WTC11 (cell line): ENCODE results near the gene CD34.

Experiments
- AFF4 ChIP-seq: sonication (generic); formaldehyde crosslinking; IDR thresholded peaks from 2 replicates; pipeline ENCODE4 v1.8.1; 2023; ENCODE audit warnings: mild to moderate bottlenecking, missing genetic modification reagents, borderline replicate concordance
- ATF6 ChIP-seq: sonication (generic); formaldehyde crosslinking; IDR thresholded peaks from 2 replicates; pipeline ENCODE4 v1.8.1; 2023; ENCODE audit warnings: mild to moderate bottlenecking, missing genetic modification reagents
- CTCF ChIP-seq: fragments of 200-600 bp; IDR thresholded peaks from 2 replicates; pipeline ENCODE4 v1.8.0; 2022; ENCODE audit warnings: antibody characterized with exemption
- NFATC4 ChIP-seq: fragments of 250-450 bp; sonication (Bioruptor Pico); IDR thresholded peaks from 2 replicates; pipeline ENCODE4 v1.9.0; 2021; ENCODE audit warnings: mild to moderate bottlenecking
- NFYB ChIP-seq: sonication (generic); formaldehyde crosslinking; conservative IDR thresholded peaks from 2 replicates; pipeline ENCODE4 v1.8.0; 2022; ENCODE audit warnings: low read depth, missing genetic modification reagents
- SMAD4 ChIP-seq: sonication (generic); formaldehyde crosslinking; IDR thresholded peaks from 2 replicates; pipeline ENCODE4 v1.8.0; 2022; ENCODE audit warnings: mild to moderate bottlenecking, missing genetic modification reagents
- TEAD4 ChIP-seq: sonication (generic); formaldehyde crosslinking; IDR thresholded peaks from 2 replicates; pipeline ENCODE4 v1.8.0; 2022; ENCODE audit warnings: mild to moderate bottlenecking, missing genetic modification reagents
- TF ChIP-seq, protein P1 (sequence below): sonication (generic); formaldehyde crosslinking; IDR thresholded peaks from 2 replicates; pipeline ENCODE4 v1.8.0; 2022; ENCODE audit warnings: mild to moderate bottlenecking, missing genetic modification reagents

GRCh38 chr1:207844371-207844770, 66.6 kb downstream of the CD34 start:
- TF ChIP-seq CTCF (no peak), NFYB (CRISPR knock-in tag) (no peak), AFF4 (CRISPR knock-in tag) (no peak), ATF6 (no peak), TEAD4 (CRISPR knock-in tag) (no peak), NFATC4 (no peak), SMAD4 (CRISPR knock-in tag) (no peak)
- TF ChIP-seq, protein P1, sequence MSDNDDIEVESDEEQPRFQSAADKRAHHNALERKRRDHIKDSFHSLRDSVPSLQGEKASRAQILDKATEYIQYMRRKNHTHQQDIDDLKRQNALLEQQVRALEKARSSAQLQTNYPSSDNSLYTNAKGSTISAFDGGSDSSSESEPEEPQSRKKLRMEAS (CRISPR knock-in tag), result no peak
